Mesendoderm (in vitro differentiated cells): ENCODE data around the gene ARFGEF3.

Experiments used
- DNase-seq: peaks from one replicate; pipeline ENCODE4 v3.0.0; 2013
- H2AK5ac ChIP-seq: 2 replicates; pipeline ENCODE4 v1.6.1; 2013; ENCODE audit warnings: low read length, inconsistent platforms
- H2BK120ac ChIP-seq: 2 replicates; pipeline ENCODE4 v1.6.1; 2013; ENCODE audit warnings: low read depth, mild to moderate bottlenecking, low read length, moderate library complexity, mixed read lengths
- H2BK15ac ChIP-seq: replicated peaks from 2 replicates; pipeline ENCODE4 v1.6.1; 2013; ENCODE audit warnings: low read depth, mild to moderate bottlenecking, moderate library complexity
- H2BK5ac ChIP-seq: 2 replicates; pipeline ENCODE4 v1.6.1; 2013; ENCODE audit warnings: low read length, inconsistent platforms
- H3K18ac ChIP-seq: 2 replicates; pipeline ENCODE4 v1.6.1; 2013; ENCODE audit warnings: mild to moderate bottlenecking, low read length, mixed read lengths
- H3K23ac ChIP-seq: one replicate; pipeline ENCODE4 v1.6.1; 2013; ENCODE audit warnings: low read length
- H3K27ac ChIP-seq: 2 replicates; pipeline ENCODE4 v1.5.1; 2013; ENCODE audit warnings: low read depth, mild to moderate bottlenecking, inconsistent platforms, low read length, moderate library complexity
- H3K27me3 ChIP-seq: 2 replicates; pipeline ENCODE4 v1.6.1; 2013; ENCODE audit warnings: low read length, control low read depth, mild to moderate bottlenecking, inconsistent platforms; ENCODE audit not compliant: insufficient read depth, poor library complexity
- H3K36me3 ChIP-seq: 2 replicates; pipeline ENCODE4 v1.6.1; 2013; ENCODE audit warnings: low read length, inconsistent platforms; ENCODE audit not compliant: control insufficient read depth, insufficient read depth
- H3K4ac ChIP-seq: one replicate; pipeline ENCODE4 v1.6.1; 2013; ENCODE audit warnings: low read depth, mild to moderate bottlenecking, low read length, moderate library complexity
- H3K4me1 ChIP-seq: 2 replicates; pipeline ENCODE4 v1.6.1; 2013; ENCODE audit warnings: low read depth, low read length, inconsistent platforms; ENCODE audit not compliant: control insufficient read depth
- H3K4me2 ChIP-seq: 2 replicates; pipeline ENCODE4 v1.6.1; 2013; ENCODE audit warnings: low read length
- H3K4me3 ChIP-seq: 2 replicates; pipeline ENCODE4 v1.5.1; 2013; ENCODE audit warnings: mild to moderate bottlenecking, low read length
- H3K56ac ChIP-seq: one replicate; pipeline ENCODE4 v1.6.1; 2013; ENCODE audit warnings: low read length
- H3K79me1 ChIP-seq: 2 replicates; pipeline ENCODE4 v1.6.1; 2013; ENCODE audit warnings: low read length, inconsistent platforms
- H3K79me2 ChIP-seq: 2 replicates; pipeline ENCODE4 v1.6.1; 2013; ENCODE audit warnings: mild to moderate bottlenecking, low read length; ENCODE audit not compliant: control insufficient read depth, insufficient read depth
- H3K9ac ChIP-seq: 2 replicates; pipeline ENCODE4 v1.6.1; 2013; ENCODE audit warnings: low read length, inconsistent platforms
- H4K5ac ChIP-seq: one replicate; pipeline ENCODE4 v1.6.1; 2013; ENCODE audit warnings: low read length
- H4K8ac ChIP-seq: one replicate; pipeline ENCODE4 v1.6.1; 2013; ENCODE audit warnings: low read depth, mild to moderate bottlenecking, control low read depth, low read length, moderate library complexity
- WGBS: extraction: QIAGEN DNeasy Blood & Tissue Kit; methylation state at CpG from one replicate; pipeline ENCODE4 v1.1.7; 2013; ENCODE audit warnings: low lambda C conversion rate, missing lambda C conversion rate; ENCODE audit not compliant: insufficient coverage; ENCODE audit errors: extremely low coverage; 5-methylcytosine and 5-hydroxymethylcytosine counted together

ARFGEF3 gene

DNA sequence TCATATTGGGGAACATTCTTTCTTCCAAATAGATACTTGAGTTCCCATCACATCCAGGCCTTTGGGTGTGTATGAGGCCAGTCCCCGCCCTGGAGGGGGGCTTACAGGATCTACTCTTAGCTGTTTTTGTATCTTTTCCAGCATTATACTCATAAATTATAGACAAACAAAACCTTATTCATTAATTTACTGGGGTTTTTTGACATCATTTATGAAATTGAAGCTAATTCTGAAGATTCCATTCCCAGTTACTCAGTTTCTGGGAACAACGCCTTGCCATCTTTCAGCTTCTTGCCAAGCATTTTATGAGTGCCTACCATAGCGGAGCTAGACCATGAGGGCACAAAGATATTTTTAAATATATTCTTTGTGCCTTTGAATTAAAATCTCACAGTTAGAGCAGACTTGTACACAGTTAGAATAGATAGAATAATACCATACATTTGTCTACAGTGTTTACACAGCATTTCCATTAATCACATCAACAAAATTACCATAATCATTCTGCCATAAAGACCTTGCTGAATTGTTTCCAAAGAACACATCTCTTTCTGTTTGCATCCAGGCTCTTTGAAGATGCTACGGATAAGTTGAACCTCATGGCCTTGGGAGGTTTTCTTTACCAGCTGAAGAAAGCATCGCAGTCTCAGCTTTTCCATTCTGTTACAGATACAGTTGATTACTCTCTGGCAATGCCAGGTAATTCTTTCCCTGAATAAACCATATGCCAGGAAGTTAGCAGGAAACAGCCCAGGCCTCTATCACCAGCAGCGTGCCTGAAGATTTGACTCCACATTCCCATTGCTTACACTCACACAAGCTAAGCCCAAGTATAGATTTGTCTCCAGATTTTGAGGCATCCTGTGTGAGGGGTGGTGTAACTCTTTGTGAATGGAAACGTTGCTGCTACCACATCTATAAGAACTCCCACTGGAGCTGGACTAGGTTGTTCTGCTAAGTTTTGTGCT lies 132.0 kb downstream of the ARFGEF3 start:
- Histone ChIP-seq H3K79me1 (no peaks in the 10 kb centered on the region), H2AK5ac (no peak overlapping the region), H3K36me3 (no peaks in the 10 kb centered on the region), H4K8ac (no peak overlapping the region), H3K18ac (no peak overlapping the region), H2BK15ac (no peak overlapping the region), H3K23ac (no peak overlapping the region), H3K9ac (no peak overlapping the region), H3K4me1 (peaks cover 10% of the 10 kb centered on the region), H3K4ac (no peak overlapping the region), H3K27ac (no peak overlapping the region), H3K56ac (no peak overlapping the region), H2BK5ac (no peak overlapping the region), H3K4me2 (no peak overlapping the region), H3K27me3 (no peaks in the 10 kb centered on the region), H2BK120ac (no peak overlapping the region), H3K79me2 (no peaks in the 10 kb centered on the region), H4K5ac (no peak overlapping the region), H3K4me3 (no peak overlapping the region)
- no peak for DNase-seq
- no CpG with 5 or more reads among the region's 7 CpGs for WGBS

- Histone ChIP-seq H3K4ac (no peak overlapping the region), H3K4me3 (no peak overlapping the region), H3K9ac (no peak overlapping the region), H3K27ac (no peak overlapping the region), H2AK5ac (peak overlapping the region; percentile 31), H3K36me3 (no peaks in the 10 kb centered on the region), H4K8ac (no peak overlapping the region), H2BK5ac (no peak overlapping the region), H3K18ac (no peak overlapping the region), H3K79me1 (no peaks in the 10 kb centered on the region), H2BK15ac (no peak overlapping the region), H4K5ac (no peak overlapping the region), H3K79me2 (no peaks in the 10 kb centered on the region), H3K56ac (no peak overlapping the region), H3K27me3 (no peaks in the 10 kb centered on the region), H3K4me1 (peaks cover 13% of the 10 kb centered on the region), H2BK120ac (no peak overlapping the region), H3K4me2 (no peak overlapping the region), H3K23ac (no peak overlapping the region)
- no peak for DNase-seq
- WGBS, result no CpG with 5 or more reads among the region's 9 CpGs
These were observed 134.6 kb downstream of the ARFGEF3 start for GRCh38 chr6:138296381-138296780.

- Histone ChIP-seq H4K5ac (no peak overlapping the region), H3K18ac (no peak overlapping the region), H3K27me3 (peaks cover 2% of the 10 kb centered on the region), H2BK120ac (no peak overlapping the region), H4K8ac (no peak overlapping the region), H2AK5ac (peak overlapping the region; percentile 31), H3K4me2 (no peak overlapping the region), H2BK15ac (no peak overlapping the region), H3K23ac (no peak overlapping the region), H3K4ac (no peak overlapping the region), H2BK5ac (no peak overlapping the region), H3K27ac (no peak overlapping the region), H3K79me2 (no peaks in the 10 kb centered on the region), H3K4me3 (no peak overlapping the region), H3K56ac (no peak overlapping the region), H3K4me1 (peaks cover 11% of the 10 kb centered on the region), H3K79me1 (no peaks in the 10 kb centered on the region), H3K9ac (no peak overlapping the region), H3K36me3 (no peaks in the 10 kb centered on the region)
- DNase-seq, result no peak
- WGBS, result no CpG with 5 or more reads among the region's 7 CpGs
These were observed 135.0 kb downstream of the ARFGEF3 start for GRCh38 chr6:138296786-138297185.

- no peak overlapping the region for H2BK120ac ChIP-seq
- peaks cover 2% of the 10 kb centered on the region for H3K27me3 ChIP-seq
- no CpG with 5 or more reads among the region's 1 CpG for WGBS
These were observed 136.1 kb downstream of the ARFGEF3 start for GRCh38 chr6:138297761-138298298.

GRCh38 chr6:138300469-138300868 lies 138.7 kb downstream of the ARFGEF3 start:
- Histone ChIP-seq H3K27me3 (peaks cover 2% of the 10 kb centered on the region), H3K4ac (no peak overlapping the region), H3K4me2 (no peak overlapping the region), H2BK5ac (no peak overlapping the region), H3K79me2 (no peaks in the 10 kb centered on the region), H3K27ac (no peak overlapping the region), H3K18ac (no peak overlapping the region), H3K4me1 (peaks cover 11% of the 10 kb centered on the region), H3K23ac (no peak overlapping the region), H2BK15ac (no peak overlapping the region), H2BK120ac (no peak overlapping the region), H4K5ac (no peak overlapping the region), H2AK5ac (no peak overlapping the region), H3K79me1 (no peaks in the 10 kb centered on the region), H3K56ac (no peak overlapping the region), H3K4me3 (no peak overlapping the region), H3K9ac (no peak overlapping the region), H3K36me3 (no peaks in the 10 kb centered on the region), H4K8ac (no peak overlapping the region)
- no peak for DNase-seq
- no CpG with 5 or more reads among the region's 4 CpGs for WGBS

More at GRCh38 chr6:138297761-138298298, 136.1 kb downstream of the ARFGEF3 start:
- H2BK5ac ChIP-seq, result peak overlapping the region; percentile 61
- no peak overlapping the region for H3K56ac ChIP-seq
- no peak overlapping the region for H3K4me3 ChIP-seq
- no peaks in the 10 kb centered on the region for H3K79me2 ChIP-seq
- peak; percentile 90 for DNase-seq
- no peak overlapping the region for H3K27ac ChIP-seq
- H4K8ac ChIP-seq, result no peak overlapping the region
- no peak overlapping the region for H3K23ac ChIP-seq
- no peak overlapping the region for H2AK5ac ChIP-seq
- H3K4ac ChIP-seq, result no peak overlapping the region
- H3K18ac ChIP-seq, result peak overlapping the region; percentile 61
- peaks cover 11% of the 10 kb centered on the region for H3K4me1 ChIP-seq
- H3K9ac ChIP-seq, result no peak overlapping the region
- no peaks in the 10 kb centered on the region for H3K79me1 ChIP-seq
- H3K36me3 ChIP-seq, result no peaks in the 10 kb centered on the region
- H2BK15ac ChIP-seq, result no peak overlapping the region
- no peak overlapping the region for H4K5ac ChIP-seq
- no peak overlapping the region for H3K4me2 ChIP-seq
